ENCODE results near the gene DOCK3. TPM values are rescaled to one million over a fixed set of nuclear protein-coding genes. Genes with fewer than 3 reads are reported as not detected.

The DOCK3 gene
- total and polyA plus RNA-seq, 2 of the 4 experiments (the other 2 are of a cell fraction): under 0.01 to 0.12 TPM

- Histone ChIP-seq H3K14ac (replicated peaks; ENCODE audit: low read depth, low read length) (no peak overlapping the region), H3K36me3 (ENCODE audit: control insufficient read depth, insufficient read depth, low read length) (no peaks in the 10 kb centered on the region), H3K56ac (ENCODE audit: extremely low read depth, insufficient read depth, low read length) (no peak overlapping the region), H2BK20ac (ENCODE audit: low read depth, low read length) (no peak overlapping the region), H2BK120ac (ENCODE audit: low read depth, low read length) (no peak overlapping the region), H2BK5ac (ENCODE audit: low read depth, low read length, poor library complexity, severe bottlenecking) (no peak overlapping the region), H2AK9ac (replicated peaks; ENCODE audit: low read depth, low read length, poor library complexity) (no peak overlapping the region), H3K9ac (ENCODE audit: low read depth, low read length) (no peak overlapping the region), H4K5ac (ENCODE audit: low read depth, low read length) (no peak overlapping the region), H3K4me2 (ENCODE audit: low read depth, low read length) (no peak overlapping the region), H3K9me3 (ENCODE audit: control insufficient read depth, insufficient read depth, low read length) (no peaks in the 10 kb centered on the region), H3K4me3 (ENCODE audit: insufficient read depth, low read depth, low read length) (no peak overlapping the region), H3K27ac (ENCODE audit: insufficient read depth, low read length) (no peak overlapping the region), H3K27me3 (ENCODE audit: control insufficient read depth, insufficient read depth, low read length) (peaks cover 7% of the 10 kb centered on the region), H3K79me1 (ENCODE audit: low read depth in 1 of 2, low read length in 2 of 2) (no peaks in the 10 kb centered on the region), H4K91ac (ENCODE audit: insufficient read depth, low read depth, low read length) (no peak overlapping the region), H3K9me1 (ENCODE audit: insufficient read depth, low read length) (no peaks in the 10 kb centered on the region), H2BK15ac (ENCODE audit: low read depth, low read length) (no peak overlapping the region), H3K4ac (ENCODE audit: low read depth, low read length) (no peak overlapping the region), H3K23ac (ENCODE audit: low read depth, low read length) (no peak overlapping the region), H3K18ac (ENCODE audit: low read depth, low read length) (no peak overlapping the region), H3K4me1 (ENCODE audit: control insufficient read depth, insufficient read depth, low read length) (no peaks in the 10 kb centered on the region), H4K8ac (ENCODE audit: low read depth in 2 of 2, low read length in 2 of 2) (no peak overlapping the region), H4K20me1 (ENCODE audit: insufficient read depth, low read length) (no peaks in the 10 kb centered on the region), H2AK5ac (ENCODE audit: low read depth, low read length) (no peak overlapping the region), H2AFZ (replicated peaks; ENCODE audit: low read length, poor library complexity) (no peak overlapping the region)
- CTCF ChIA-PET: no interaction called here
- TF ChIP-seq FOS (IDR thresholded peaks at IDR 0.05; ENCODE audit: low read depth, low read length): no peak
- no peak for TF ChIP-seq ELK1 (IDR thresholded peaks at IDR 0.05; ENCODE audit: borderline replicate concordance, low read depth, low read length)
- TF ChIP-seq SMC3 (IDR thresholded peaks at IDR 0.05; ENCODE audit: low read depth, low read length): no peak
- TF ChIP-seq RCOR1 (IDR thresholded peaks at IDR 0.05; ENCODE audit: insufficient replicate concordance, low read length): no peak
- TF ChIP-seq BHLHE40 (IDR thresholded peaks at IDR 0.05; ENCODE audit: low read depth, low read length): no peak
- no peak for TF ChIP-seq MAZ (IDR thresholded peaks at IDR 0.05; ENCODE audit: borderline replicate concordance, low read depth, low read length)
- TF ChIP-seq POLR2A (IDR thresholded peaks at IDR 0.05; ENCODE audit: low read depth, low read length): no peak
- TF ChIP-seq MAFK (IDR thresholded peaks at IDR 0.05; ENCODE audit: low read depth, low read length): no peak
- POLR2A ChIA-PET (ENCODE audit: unreplicated experiment): no interaction called here
- dilution Hi-C loops (cut with HindIII; ENCODE audit: low sequenced_read_pairs, unreplicated experiment): no loop called here
- in situ Hi-C loops (cut with MboI; ENCODE audit: low sequenced_read_pairs): no loop called here
- intact Hi-C loops (cut with micrococcal nuclease): no loop called here
- BruUV-seq (replicated peaks): no TSS peak
- ATAC-seq (ENCODE audit: low read depth) (no peak), DNase-seq (no peak)
- no CpG with 5 or more reads among the region's 2 CpGs for WGBS, 2 experiments (ENCODE audit: extremely low coverage in 2 of 2, insufficient read length in 1 of 2)
Observed at GRCh38 chr3:51274052-51274451, 599.3 kb downstream of the DOCK3 start.

All from IMR-90 (cell line).